Measurements from ENCODE around the gene KAT2B.

Gene KAT2B

GRCh38 chr3:20154928-20155327 lies 114.7 kb downstream of the KAT2B start:
- WGBS (ENCODE audit: extremely low coverage, insufficient coverage, low lambda C conversion rate): no CpG with 5 or more reads among the region's 4 CpGs
- H3K4me1 ChIP-seq (ENCODE audit: control insufficient read depth, low read depth, low read length): no peaks in the 10 kb centered on the region
- no peak overlapping the region for H3K4me3 ChIP-seq (ENCODE audit: low read length)
- H3K9ac ChIP-seq (ENCODE audit: low read length): no peak overlapping the region
- no peak overlapping the region for H2BK15ac ChIP-seq (replicated peaks; ENCODE audit: low read depth)
- no peaks in the 10 kb centered on the region for H3K79me1 ChIP-seq (ENCODE audit: low read length)
- no peak overlapping the region for H2AK5ac ChIP-seq (ENCODE audit: low read length)
- H3K27ac ChIP-seq (ENCODE audit: low read depth, low read length): no peak overlapping the region
- H3K79me2 ChIP-seq (ENCODE audit: control insufficient read depth, insufficient read depth, low read length): no peaks in the 10 kb centered on the region
- H3K4me2 ChIP-seq (ENCODE audit: low read length): no peak overlapping the region
- peak; percentile 18 for DNase-seq
- H2BK120ac ChIP-seq (ENCODE audit: low read depth, low read length): no peak overlapping the region
- H3K27me3 ChIP-seq (ENCODE audit: insufficient read depth, low read length, poor library complexity): no peaks in the 10 kb centered on the region
- no peak overlapping the region for H3K4ac ChIP-seq (ENCODE audit: low read depth, low read length)
- no peak overlapping the region for H3K56ac ChIP-seq (ENCODE audit: low read length)
- H3K36me3 ChIP-seq (ENCODE audit: control insufficient read depth, insufficient read depth, low read length): no peaks in the 10 kb centered on the region
- H4K5ac ChIP-seq (ENCODE audit: low read length): no peak overlapping the region
- no peak overlapping the region for H3K23ac ChIP-seq (ENCODE audit: low read length)
- H3K18ac ChIP-seq (ENCODE audit: low read length): no peak overlapping the region
- H4K8ac ChIP-seq (ENCODE audit: low read depth, low read length): no peak overlapping the region
- H2BK5ac ChIP-seq (ENCODE audit: low read length): no peak overlapping the region

- H3K56ac ChIP-seq (ENCODE audit: low read length): no peak overlapping the region
- no peak overlapping the region for H3K18ac ChIP-seq (ENCODE audit: low read length)
- no peak overlapping the region for H3K4ac ChIP-seq (ENCODE audit: low read depth, low read length)
- H4K8ac ChIP-seq (ENCODE audit: low read depth, low read length): no peak overlapping the region
- H2BK5ac ChIP-seq (ENCODE audit: low read length): no peak overlapping the region
- no peak overlapping the region for H2BK120ac ChIP-seq (ENCODE audit: low read depth, low read length)
- no peaks in the 10 kb centered on the region for H3K79me2 ChIP-seq (ENCODE audit: control insufficient read depth, insufficient read depth, low read length)
- no peak overlapping the region for H3K4me3 ChIP-seq (ENCODE audit: low read length)
- H3K27me3 ChIP-seq (ENCODE audit: insufficient read depth, low read length, poor library complexity): no peaks in the 10 kb centered on the region
- no peak for DNase-seq
- H3K36me3 ChIP-seq (ENCODE audit: control insufficient read depth, insufficient read depth, low read length): no peaks in the 10 kb centered on the region
- no peak overlapping the region for H2AK5ac ChIP-seq (ENCODE audit: low read length)
- H3K4me2 ChIP-seq (ENCODE audit: low read length): no peak overlapping the region
- no peak overlapping the region for H2BK15ac ChIP-seq (replicated peaks; ENCODE audit: low read depth)
- H3K9ac ChIP-seq (ENCODE audit: low read length): no peak overlapping the region
- no peak overlapping the region for H3K23ac ChIP-seq (ENCODE audit: low read length)
- no peak overlapping the region for H4K5ac ChIP-seq (ENCODE audit: low read length)
- no peaks in the 10 kb centered on the region for H3K4me1 ChIP-seq (ENCODE audit: control insufficient read depth, low read depth, low read length)
- H3K79me1 ChIP-seq (ENCODE audit: low read length): no peaks in the 10 kb centered on the region
- H3K27ac ChIP-seq (ENCODE audit: low read depth, low read length): no peak overlapping the region
Measured at GRCh38 chr3:20160230-20160629, 120.0 kb downstream of the KAT2B start.

GRCh38 chr3:20161714-20162113 lies 121.5 kb downstream of the KAT2B start:
- WGBS (ENCODE audit: extremely low coverage, insufficient coverage, low lambda C conversion rate): no CpG with 5 or more reads among the region's 2 CpGs
- H3K79me2 ChIP-seq (ENCODE audit: control insufficient read depth, insufficient read depth, low read length): no peaks in the 10 kb centered on the region
- no peak overlapping the region for H3K4me3 ChIP-seq (ENCODE audit: low read length)
- no peak overlapping the region for H2AK5ac ChIP-seq (ENCODE audit: low read length)
- no peaks in the 10 kb centered on the region for H3K4me1 ChIP-seq (ENCODE audit: control insufficient read depth, low read depth, low read length)
- no peak for DNase-seq
- no peak overlapping the region for H4K5ac ChIP-seq (ENCODE audit: low read length)
- H2BK15ac ChIP-seq (replicated peaks; ENCODE audit: low read depth): no peak overlapping the region
- no peak overlapping the region for H3K56ac ChIP-seq (ENCODE audit: low read length)
- H3K27me3 ChIP-seq (ENCODE audit: insufficient read depth, low read length, poor library complexity): no peaks in the 10 kb centered on the region
- H4K8ac ChIP-seq (ENCODE audit: low read depth, low read length): no peak overlapping the region
- no peak overlapping the region for H3K4me2 ChIP-seq (ENCODE audit: low read length)
- H3K79me1 ChIP-seq (ENCODE audit: low read length): no peaks in the 10 kb centered on the region
- H3K4ac ChIP-seq (ENCODE audit: low read depth, low read length): no peak overlapping the region
- no peak overlapping the region for H2BK5ac ChIP-seq (ENCODE audit: low read length)
- H3K27ac ChIP-seq (ENCODE audit: low read depth, low read length): no peak overlapping the region
- H3K23ac ChIP-seq (ENCODE audit: low read length): no peak overlapping the region
- H3K36me3 ChIP-seq (ENCODE audit: control insufficient read depth, insufficient read depth, low read length): no peaks in the 10 kb centered on the region
- no peak overlapping the region for H3K18ac ChIP-seq (ENCODE audit: low read length)
- no peak overlapping the region for H3K9ac ChIP-seq (ENCODE audit: low read length)
- H2BK120ac ChIP-seq (ENCODE audit: low read depth, low read length): no peak overlapping the region

GRCh38 chr3:20173844-20174410 lies 133.7 kb downstream of the KAT2B start:
- H3K4me3 ChIP-seq (ENCODE audit: low read length): no peak overlapping the region
- no peak overlapping the region for H3K4me2 ChIP-seq (ENCODE audit: low read length)
- no peak overlapping the region for H2BK15ac ChIP-seq (replicated peaks; ENCODE audit: low read depth)
- H3K18ac ChIP-seq (ENCODE audit: low read length): no peak overlapping the region
- no peak overlapping the region for H2BK5ac ChIP-seq (ENCODE audit: low read length)
- no peaks in the 10 kb centered on the region for H3K79me2 ChIP-seq (ENCODE audit: control insufficient read depth, insufficient read depth, low read length)
- DNase-seq: no peak
- H2BK120ac ChIP-seq (ENCODE audit: low read depth, low read length): no peak overlapping the region
- no peak overlapping the region for H4K8ac ChIP-seq (ENCODE audit: low read depth, low read length)
- WGBS (ENCODE audit: extremely low coverage, insufficient coverage, low lambda C conversion rate): no CpG with 5 or more reads among the region's 4 CpGs
- no peaks in the 10 kb centered on the region for H3K27me3 ChIP-seq (ENCODE audit: insufficient read depth, low read length, poor library complexity)
- no peaks in the 10 kb centered on the region for H3K4me1 ChIP-seq (ENCODE audit: control insufficient read depth, low read depth, low read length)
- H3K23ac ChIP-seq (ENCODE audit: low read length): no peak overlapping the region
- no peak overlapping the region for H3K4ac ChIP-seq (ENCODE audit: low read depth, low read length)
- no peak overlapping the region for H3K9ac ChIP-seq (ENCODE audit: low read length)
- no peak overlapping the region for H3K27ac ChIP-seq (ENCODE audit: low read depth, low read length)
- no peak overlapping the region for H3K56ac ChIP-seq (ENCODE audit: low read length)
- peaks cover 5% of the 10 kb centered on the region for H3K36me3 ChIP-seq (ENCODE audit: control insufficient read depth, insufficient read depth, low read length)
- peaks cover 1% of the 10 kb centered on the region for H3K79me1 ChIP-seq (ENCODE audit: low read length)
- no peak overlapping the region for H2AK5ac ChIP-seq (ENCODE audit: low read length)
- H4K5ac ChIP-seq (ENCODE audit: low read length): no peak overlapping the region

- Histone ChIP-seq H3K36me3 (ENCODE audit: control insufficient read depth, insufficient read depth, low read length) (peaks cover 1% of the 10 kb centered on the region), H3K4ac (ENCODE audit: low read depth, low read length) (no peak overlapping the region), H3K79me1 (ENCODE audit: low read length) (peaks cover 3% of the 10 kb centered on the region)
Measured at GRCh38 chr3:20181276-20181675, 141.0 kb downstream of the KAT2B start.

GRCh38 chr3:20182206-20182605 lies 142.0 kb downstream of the KAT2B start:
- Histone ChIP-seq H4K5ac (ENCODE audit: low read length) (no peak overlapping the region), H2AK5ac (ENCODE audit: low read length) (no peak overlapping the region), H3K4me1 (ENCODE audit: control insufficient read depth, low read depth, low read length) (peaks cover 3% of the 10 kb centered on the region), H3K27me3 (ENCODE audit: insufficient read depth, low read length, poor library complexity) (no peaks in the 10 kb centered on the region), H3K27ac (ENCODE audit: low read depth, low read length) (no peak overlapping the region), H3K79me1 (ENCODE audit: low read length) (peaks cover 3% of the 10 kb centered on the region), H2BK5ac (ENCODE audit: low read length) (no peak overlapping the region), H2BK120ac (ENCODE audit: low read depth, low read length) (no peak overlapping the region), H3K18ac (ENCODE audit: low read length) (no peak overlapping the region), H4K8ac (ENCODE audit: low read depth, low read length) (no peak overlapping the region), H3K36me3 (ENCODE audit: control insufficient read depth, insufficient read depth, low read length) (peaks cover 1% of the 10 kb centered on the region), H3K4ac (ENCODE audit: low read depth, low read length) (no peak overlapping the region), H3K23ac (ENCODE audit: low read length) (no peak overlapping the region), H3K79me2 (ENCODE audit: control insufficient read depth, insufficient read depth, low read length) (peaks cover 9% of the 10 kb centered on the region), H3K9ac (ENCODE audit: low read length) (no peak overlapping the region), H3K56ac (ENCODE audit: low read length) (no peak overlapping the region), H3K4me3 (ENCODE audit: low read length) (no peak overlapping the region), H3K4me2 (ENCODE audit: low read length) (no peak overlapping the region), H2BK15ac (replicated peaks; ENCODE audit: low read depth) (no peak overlapping the region)
- DNase-seq: peak; percentile 11
- WGBS (ENCODE audit: extremely low coverage, insufficient coverage, low lambda C conversion rate): no CpG with 5 or more reads among the region's 4 CpGs

More at GRCh38 chr3:20181276-20181675, 141.0 kb downstream of the KAT2B start:
- no peak overlapping the region for H2BK5ac ChIP-seq (ENCODE audit: low read length)
- H3K18ac ChIP-seq (ENCODE audit: low read length): no peak overlapping the region
- H2AK5ac ChIP-seq (ENCODE audit: low read length): no peak overlapping the region
- no peak overlapping the region for H2BK15ac ChIP-seq (replicated peaks; ENCODE audit: low read depth)
- H3K4me3 ChIP-seq (ENCODE audit: low read length): no peak overlapping the region
- no peaks in the 10 kb centered on the region for H3K4me1 ChIP-seq (ENCODE audit: control insufficient read depth, low read depth, low read length)
- DNase-seq: no peak
- no peak overlapping the region for H3K56ac ChIP-seq (ENCODE audit: low read length)
- WGBS (ENCODE audit: extremely low coverage, insufficient coverage, low lambda C conversion rate): no CpG with 5 or more reads among the region's 3 CpGs
- no peak overlapping the region for H3K4me2 ChIP-seq (ENCODE audit: low read length)
- H4K8ac ChIP-seq (ENCODE audit: low read depth, low read length): no peak overlapping the region
- peaks cover 9% of the 10 kb centered on the region for H3K79me2 ChIP-seq (ENCODE audit: control insufficient read depth, insufficient read depth, low read length)
- H3K27ac ChIP-seq (ENCODE audit: low read depth, low read length): no peak overlapping the region
- no peak overlapping the region for H2BK120ac ChIP-seq (ENCODE audit: low read depth, low read length)
- H3K27me3 ChIP-seq (ENCODE audit: insufficient read depth, low read length, poor library complexity): no peaks in the 10 kb centered on the region
- no peak overlapping the region for H3K23ac ChIP-seq (ENCODE audit: low read length)
- no peak overlapping the region for H4K5ac ChIP-seq (ENCODE audit: low read length)
- no peak overlapping the region for H3K9ac ChIP-seq (ENCODE audit: low read length)
